Esophagus muscularis mucosa (tissue), 4 donors: ENCODE measurements around the gene LRP5. TPM values are rescaled to one million over a fixed set of nuclear protein-coding genes. Genes with fewer than 3 reads are reported as not detected.
"Not testable (repeated sequence)": the region's sequence is repeated elsewhere in the genome, so short reads cannot be mapped to it uniquely, and the experiment has no call there.

Experiments used
- DNase-seq: peaks from one replicate; pipeline ENCODE4 v3.0.0-alpha.2; 2017; ENCODE audit errors: extremely low spot score
- H3K27ac ChIP-seq, 4 donors: fragments of 200-600 bp; sonication (generic); replicated peaks in 1 of 4; 1 replicate in 3 of 4; 2 replicates in 1 of 4; pipeline ENCODE4 v1.5.1; 2016 to 2019; ENCODE audit warnings: mild to moderate bottlenecking in 1 of 4
- H3K27me3 ChIP-seq, 4 donors: fragments of 200-600 bp; sonication (generic); one replicate each; pipeline versions ENCODE4 v1.5.1 to v1.6.0; 2016 to 2019
- H3K36me3 ChIP-seq, 4 donors: fragments of 200-600 bp; sonication (generic); one replicate each; pipeline ENCODE4 v1.5.1; 2016 to 2019
- H3K4me1 ChIP-seq, 4 donors: fragments of 200-600 bp; sonication (generic); one replicate each; pipeline ENCODE4 v1.5.1; 2016 to 2019
- H3K4me3 ChIP-seq, 4 donors: fragments of 200-600 bp; sonication (generic); 1 replicate in 2 of 4; 2 replicates in 2 of 4; pipeline ENCODE4 v1.5.1; 2016 to 2019; ENCODE audit warnings: mild to moderate bottlenecking in 4 of 4, moderate library complexity in 1 of 4
- H3K9me3 ChIP-seq, 4 donors: fragments of 200-600 bp; sonication (generic); 1 replicate in 3 of 4; 2 replicates in 1 of 4; pipeline ENCODE4 v1.5.1; 2016 to 2019
- CTCF ChIP-seq, 3 experiments: fragments of 200-600 bp in 2 of 3; fragments of 450-650 bp in 1 of 3; sonication (generic) in 2 of 3; IDR thresholded peaks; one replicate each; pipeline ENCODE4 v1.5.1; 2017 to 2019; ENCODE audit warnings: antibody characterized with exemption in 3 of 3, mild to moderate bottlenecking in 2 of 3, moderate library complexity in 1 of 3
- EP300 ChIP-seq: sonication (generic); formaldehyde crosslinking; IDR thresholded peaks from one replicate; pipeline ENCODE4 v1.6.1; 2017; ENCODE audit warnings: antibody characterized with exemption
- POLR2A ChIP-seq: fragments of 450-650 bp; IDR thresholded peaks from one replicate; pipeline ENCODE4 v1.6.1; 2017; ENCODE audit warnings: antibody characterized with exemption, moderate library complexity, mild to moderate bottlenecking, low read depth
- POLR2AphosphoS5 ChIP-seq, 2 donors: sonication (generic); formaldehyde crosslinking; IDR thresholded peaks; one replicate each; pipeline ENCODE4 v1.6.1; 2017; ENCODE audit warnings: antibody characterized with exemption in 2 of 2
- WGBS: methylation state at CpG from one replicate; pipeline ENCODE4 v1.1.5; 2018; 5-methylcytosine and 5-hydroxymethylcytosine counted together
- intact Hi-C: fragments of 100-400 bp; cut with DNase I; formaldehyde crosslinking; loops from one replicate; pipeline ENCODE4 v1.15.1; 2023
- total RNA-seq, 4 donors: library from RNA; depleted of rRNA; stranded (reverse); fragments of >200 nt; gene quantifications; one replicate each; pipeline versions ENCODE4 v1.1.0 to v1.2.1, GENCODE V29; 2016

The LRP5 gene
- total RNA-seq, 4 donors from 2014 or later: 34.0 to 78.4 (median 56.2) TPM

DNA sequence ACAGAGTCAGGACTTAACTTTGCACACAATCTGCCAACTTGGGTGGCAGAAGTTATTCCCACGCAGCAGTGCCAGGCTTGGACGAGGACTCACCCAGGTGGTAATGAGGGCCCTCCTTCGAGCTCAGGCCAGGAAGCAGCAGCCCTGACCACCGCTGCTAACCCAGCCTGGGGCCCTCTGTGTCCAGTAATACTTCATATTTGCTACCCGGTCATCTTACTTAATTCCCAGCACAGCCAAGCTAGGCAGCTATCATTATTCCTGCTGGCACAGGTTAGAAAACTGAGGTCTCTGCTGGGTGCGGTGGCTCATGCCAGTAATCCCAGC lies 15.4 kb upstream of the LRP5 start:
- Histone ChIP-seq H3K27me3 (no peaks in the 10 kb centered on the region), H3K4me3 (no peak overlapping the region), H3K9me3 (no peaks in the 10 kb centered on the region), H3K27ac (no peak overlapping the region), H3K36me3 (no peaks in the 10 kb centered on the region), H3K4me1 (peaks cover 16 to 20% (median 17%) of the 10 kb centered on the region in 4 donors)
- intact Hi-C loops: loop anchor here (1.0 to 5.0 kb wide), 2 partner anchors 40 to 85 kb away; no protein-coding TSS in a partner anchor
- TF ChIP-seq CTCF (IDR thresholded peaks at IDR 0.05): no peak
- TF ChIP-seq POLR2AphosphoS5 (IDR thresholded peaks at IDR 0.05): no peak
- TF ChIP-seq POLR2A: no peak
- no peak for DNase-seq
- 82% methylated on average over 3 of the region's 6 CpGs for WGBS

GRCh38 chr11:68297494-68297811 lies 14.9 kb upstream of the LRP5 start:
- Histone ChIP-seq H3K27me3 (no peaks in the 10 kb centered on the region), H3K36me3 (no peaks in the 10 kb centered on the region), H3K4me3 (peak overlapping the region; percentile 8 to 29 (median 15)), H3K27ac (peak overlapping the region in 1 of 4 donors; percentile 5), H3K9me3 (no peaks in the 10 kb centered on the region), H3K4me1 (peaks cover 16 to 20% (median 17%) of the 10 kb centered on the region in 4 donors)
- intact Hi-C loops: loop anchor here (1.0 to 5.0 kb wide), 2 partner anchors 40 to 85 kb away; no protein-coding TSS in a partner anchor
- no peak for DNase-seq
- 42% methylated on average over 10 of the region's 10 CpGs for WGBS
- TF ChIP-seq POLR2A (no peak), POLR2AphosphoS5 (IDR thresholded peaks at IDR 0.05) (no peak), CTCF (IDR thresholded peaks at IDR 0.05) (no peak), EP300 (no peak)

GRCh38 chr11:68297812-68298658 lies 14.4 kb upstream of the LRP5 start:
- intact Hi-C loops: loop anchor here (1.0 to 5.0 kb wide), 2 partner anchors 41 to 84 kb away; no protein-coding TSS in a partner anchor
- peak; percentile 94 for DNase-seq
- TF ChIP-seq CTCF (IDR thresholded peaks at IDR 0.05) (peak in 2 of 3 experiments; percentile 99), POLR2AphosphoS5 (IDR thresholded peaks at IDR 0.05) (peak in 1 of 2 donors; percentile 57), POLR2A (no peak)
- peaks cover 16 to 26% (median 23%) of the 10 kb centered on the region in 4 donors for H3K4me1 ChIP-seq
- H3K4me3 ChIP-seq: peak overlapping the region; percentile 8 to 29 (median 15)
- H3K27ac ChIP-seq: peak overlapping the region in 1 of 4 donors; percentile 5
- H3K9me3 ChIP-seq: no peaks in the 10 kb centered on the region
- H3K36me3 ChIP-seq: no peaks in the 10 kb centered on the region
- WGBS: 24% methylated on average over 24 of the region's 40 CpGs
- H3K27me3 ChIP-seq: no peaks in the 10 kb centered on the region

DNA sequence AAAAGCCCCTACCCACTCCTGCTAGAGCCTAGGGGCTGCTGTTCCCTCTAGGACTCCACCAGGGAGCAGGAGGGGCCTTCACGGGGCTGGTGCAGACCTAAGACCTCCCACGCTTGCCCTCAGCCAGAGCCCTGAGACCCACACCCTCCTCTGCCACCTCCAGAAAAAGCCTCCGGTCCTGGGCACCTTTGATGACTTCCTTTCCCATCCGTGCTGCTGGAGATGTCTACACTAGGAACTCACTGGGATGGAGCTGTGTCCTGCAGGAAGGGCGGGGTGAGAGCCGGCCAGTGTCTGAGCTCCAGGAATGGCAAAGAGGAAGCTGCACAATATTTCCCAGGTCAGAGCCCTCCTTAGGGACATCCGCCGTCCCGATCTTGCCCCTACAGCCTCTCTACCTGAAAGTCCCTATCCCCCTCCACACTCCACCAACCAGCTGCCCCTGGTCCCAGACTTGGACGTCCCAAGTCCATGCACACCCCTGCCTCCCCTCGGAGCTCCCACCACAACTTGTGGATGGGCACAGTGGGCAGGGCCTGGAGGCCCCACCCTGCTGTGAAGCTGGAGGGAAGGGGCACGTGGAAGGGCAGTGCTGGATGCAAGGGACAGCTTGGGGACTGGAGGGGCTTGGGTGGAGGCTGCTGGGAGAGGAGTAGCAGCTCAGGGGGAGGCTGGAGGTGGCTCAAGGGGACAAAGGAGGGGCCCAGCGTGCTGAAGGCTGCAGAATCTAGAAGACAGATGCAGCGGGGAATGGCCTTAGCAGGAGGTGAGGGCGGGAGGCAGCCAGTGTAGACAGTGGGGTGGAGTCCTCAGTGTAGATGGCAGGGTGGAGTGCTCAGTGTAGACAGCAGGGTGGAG lies 13.5 kb upstream of the LRP5 start:
- intact Hi-C loops: loop anchor here (5.0 kb wide), 1 partner anchor 83 kb away; no protein-coding TSS in a partner anchor
- no peaks in the 10 kb centered on the region for H3K27me3 ChIP-seq
- no peak overlapping the region for H3K27ac ChIP-seq
- H3K36me3 ChIP-seq: no peaks in the 10 kb centered on the region
- no peak overlapping the region for H3K4me3 ChIP-seq
- H3K9me3 ChIP-seq: no peaks in the 10 kb centered on the region
- peaks cover 16 to 26% (median 24%) of the 10 kb centered on the region in 4 donors for H3K4me1 ChIP-seq
- TF ChIP-seq POLR2AphosphoS5 (IDR thresholded peaks at IDR 0.05): no peak
- TF ChIP-seq POLR2A: no peak
- no peak for TF ChIP-seq EP300
- no peak for TF ChIP-seq CTCF (IDR thresholded peaks at IDR 0.05)
- WGBS: 71% methylated on average over 15 of the region's 15 CpGs
- DNase-seq: no peak

- not testable (repeated sequence) for H3K27ac ChIP-seq, DNase-seq, H3K9me3 ChIP-seq, H3K4me3 ChIP-seq, H3K36me3 ChIP-seq, H3K27me3 ChIP-seq
- peaks cover 16 to 26% (median 24%) of the 10 kb centered on the region in 4 donors for H3K4me1 ChIP-seq
- WGBS: 96% methylated on average over 9 of the region's 9 CpGs
- intact Hi-C loops: loop anchor here (5.0 kb wide), 1 partner anchor 83 kb away; no protein-coding TSS in a partner anchor
These were observed 12.9 kb upstream of the LRP5 start for GRCh38 chr11:68299517-68299879.
